ENCODE measurements around the gene CCN5.
"Not testable (repeated sequence)": the region's sequence is repeated elsewhere in the genome, so short reads cannot be mapped to it uniquely, and the experiment has no call there.

GRCh38 chr20:44670851-44671250 is 44.3 kb upstream of the CCN5 start:
- TF ChIP-seq, protein P1, sequence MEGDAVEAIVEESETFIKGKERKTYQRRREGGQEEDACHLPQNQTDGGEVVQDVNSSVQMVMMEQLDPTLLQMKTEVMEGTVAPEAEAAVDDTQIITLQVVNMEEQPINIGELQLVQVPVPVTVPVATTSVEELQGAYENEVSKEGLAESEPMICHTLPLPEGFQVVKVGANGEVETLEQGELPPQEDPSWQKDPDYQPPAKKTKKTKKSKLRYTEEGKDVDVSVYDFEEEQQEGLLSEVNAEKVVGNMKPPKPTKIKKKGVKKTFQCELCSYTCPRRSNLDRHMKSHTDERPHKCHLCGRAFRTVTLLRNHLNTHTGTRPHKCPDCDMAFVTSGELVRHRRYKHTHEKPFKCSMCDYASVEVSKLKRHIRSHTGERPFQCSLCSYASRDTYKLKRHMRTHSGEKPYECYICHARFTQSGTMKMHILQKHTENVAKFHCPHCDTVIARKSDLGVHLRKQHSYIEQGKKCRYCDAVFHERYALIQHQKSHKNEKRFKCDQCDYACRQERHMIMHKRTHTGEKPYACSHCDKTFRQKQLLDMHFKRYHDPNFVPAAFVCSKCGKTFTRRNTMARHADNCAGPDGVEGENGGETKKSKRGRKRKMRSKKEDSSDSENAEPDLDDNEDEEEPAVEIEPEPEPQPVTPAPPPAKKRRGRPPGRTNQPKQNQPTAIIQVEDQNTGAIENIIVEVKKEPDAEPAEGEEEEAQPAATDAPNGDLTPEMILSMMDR (conservative IDR thresholded peaks at IDR 0.05; ENCODE audit: low read depth, low read length), result not testable (repeated sequence)
- TF ChIP-seq EZH2phosphoT487 (IDR thresholded peaks at IDR 0.05; ENCODE audit: borderline replicate concordance, low read length), result not testable (repeated sequence)
